GM23338 (cell line): Measurements from ENCODE around the gene ILK.

ENCODE experiments used
- CREB1 ChIP-seq: fragments of 250-450 bp; sonication (Bioruptor Pico); IDR thresholded peaks from 2 replicates; pipeline ENCODE4 v1.5.0; 2020; ENCODE audit warnings: low read depth, mild to moderate bottlenecking, moderate library complexity
- CTCF ChIP-seq, 2 experiments: fragments of 200-600 bp in 1 of 2; sonication (generic) in 1 of 2; conservative IDR thresholded peaks; 2 replicates each; pipeline versions ENCODE4 v1.5.1 to v1.6.1; 2016 to 2017; ENCODE audit warnings: antibody characterized with exemption in 2 of 2, low read depth in 2 of 2, mild to moderate bottlenecking in 2 of 2, moderate library complexity in 1 of 2
- ETS1 ChIP-seq: IDR thresholded peaks from 2 replicates; pipeline ENCODE4 v1.6.1; 2016; ENCODE audit warnings: antibody characterized with exemption
- EZH2 ChIP-seq: fragments of 200-600 bp; sonication (generic); IDR thresholded peaks from one replicate; pipeline ENCODE4 v1.8.0; 2017; ENCODE audit warnings: antibody characterized with exemption, mild to moderate bottlenecking, low read depth; ENCODE audit not compliant: unreplicated experiment
- EZH2phosphoT487 ChIP-seq: fragments of 200-600 bp; sonication (generic); IDR thresholded peaks from one replicate; pipeline ENCODE4 v1.8.1; 2018; ENCODE audit warnings: antibody characterized with exemption; ENCODE audit not compliant: unreplicated experiment
- NANOG ChIP-seq: IDR thresholded peaks from 2 replicates; pipeline ENCODE4 v1.6.1; 2016; ENCODE audit warnings: antibody characterized with exemption, borderline replicate concordance
- POLR2AphosphoS5 ChIP-seq: IDR thresholded peaks from 2 replicates; pipeline ENCODE4 v1.6.1; 2016; ENCODE audit warnings: antibody characterized with exemption, low read depth
- REST ChIP-seq: IDR thresholded peaks from one replicate; pipeline ENCODE4 v1.6.1; 2018; ENCODE audit warnings: antibody characterized with exemption; ENCODE audit not compliant: unreplicated experiment
- STAT1 ChIP-seq: IDR thresholded peaks from one replicate; pipeline ENCODE4 v1.6.1; 2016; ENCODE audit warnings: antibody characterized with exemption; ENCODE audit not compliant: unreplicated experiment
- ZNF114 ChIP-seq: fragments of 250-450 bp; sonication (Bioruptor Pico); IDR thresholded peaks from 2 replicates; pipeline ENCODE4 v1.5.0; 2020; ENCODE audit warnings: mild to moderate bottlenecking, moderate library complexity
- ZNF331 ChIP-seq: fragments of 250-450 bp; sonication (Bioruptor Pico); IDR thresholded peaks from 2 replicates; pipeline ENCODE4 v1.5.0; 2020; ENCODE audit warnings: low read depth, mild to moderate bottlenecking, moderate library complexity

- TF ChIP-seq EZH2 (no peak), CTCF (conservative IDR thresholded peaks at IDR 0.05; ENCODE audit: low read depth in 2 of 2) (no peak), REST (no peak), ETS1 (no peak), POLR2AphosphoS5 (no peak), ZNF331 (CRISPR knock-in tag) (no peak), NANOG (no peak), CREB1 (CRISPR knock-in tag) (no peak), STAT1 (no peak), ZNF114 (CRISPR knock-in tag) (no peak), EZH2phosphoT487 (no peak)
Measured at GRCh38 chr11:6646071-6646470, 42.5 kb downstream of the ILK start.
